PFSK-1 (cell line): ENCODE measurements around the gene TMEM213.

Experiments used
- FOXP2 ChIP-seq: optimal IDR thresholded peaks from 2 replicates; pipeline ENCODE3; 2011; ENCODE audit warnings: borderline replicate concordance, control low read depth, inconsistent platforms; ENCODE audit not compliant: insufficient read depth; ENCODE audit errors: extremely low read length, extremely low read depth
- POLR2AphosphoS5 ChIP-seq: IDR thresholded peaks from 2 replicates; pipeline ENCODE4 v1.6.1; 2012; ENCODE audit warnings: low read depth, mild to moderate bottlenecking, control low read depth, low read length, moderate library complexity
- REST ChIP-seq, 2 experiments: IDR thresholded peaks; 2 replicates each; pipeline versions ENCODE4 v1.6.1 to v1.8.0; 2011 to 2012; ENCODE audit warnings: low read depth in 2 of 2, low read length in 2 of 2, control low read depth in 1 of 2, inconsistent platforms in 1 of 2, mild to moderate bottlenecking in 1 of 2, moderate library complexity in 1 of 2; ENCODE audit not compliant: insufficient read depth in 1 of 2
- SIN3A ChIP-seq: IDR thresholded peaks from 2 replicates; pipeline ENCODE4 v1.6.1; 2012; ENCODE audit warnings: mild to moderate bottlenecking, low read length, moderate library complexity, borderline replicate concordance; ENCODE audit not compliant: insufficient read depth
- TAF1 ChIP-seq: IDR thresholded peaks from 2 replicates; pipeline ENCODE4 v1.6.1; 2012; ENCODE audit warnings: low read length, control low read depth, borderline replicate concordance; ENCODE audit not compliant: insufficient read depth

The TMEM213 gene

GRCh38 chr7:138785587-138786437 lies 12.0 kb upstream of the TMEM213 start:
- TF ChIP-seq TAF1, result no peak

- TF ChIP-seq REST (IDR thresholded peaks at IDR 0.05; ENCODE audit: insufficient read depth in 1 of 2, low read depth in 2 of 2, low read length in 2 of 2) (no peak), TAF1 (no peak), SIN3A (no peak), FOXP2 (no peak), POLR2AphosphoS5 (no peak)
These were observed 1.7 kb upstream of the TMEM213 start for GRCh38 chr7:138796038-138796615.

- no peak for TF ChIP-seq FOXP2
- no peak for TF ChIP-seq POLR2AphosphoS5
- no peak for TF ChIP-seq REST (IDR thresholded peaks at IDR 0.05; ENCODE audit: insufficient read depth in 1 of 2, low read depth in 2 of 2, low read length in 2 of 2)
- no peak for TF ChIP-seq SIN3A
These were observed 1.0 kb downstream of the TMEM213 start for GRCh38 chr7:138798836-138799235.

GRCh38 chr7:138799336-138800000 lies 1.7 kb downstream of the TMEM213 start:
- TF ChIP-seq REST (IDR thresholded peaks at IDR 0.05; ENCODE audit: insufficient read depth in 1 of 2, low read depth in 2 of 2, low read length in 2 of 2), result no peak
- TF ChIP-seq TAF1, result no peak
- TF ChIP-seq SIN3A, result no peak

- TF ChIP-seq TAF1 (no peak), REST (IDR thresholded peaks at IDR 0.05; ENCODE audit: insufficient read depth in 1 of 2, low read depth in 2 of 2, low read length in 2 of 2) (no peak), POLR2AphosphoS5 (no peak), SIN3A (no peak), FOXP2 (no peak)
These were observed 3.5 kb downstream of the TMEM213 start for GRCh38 chr7:138801256-138801655.
